ENCODE measurements around the gene ASCC2.

DNA sequence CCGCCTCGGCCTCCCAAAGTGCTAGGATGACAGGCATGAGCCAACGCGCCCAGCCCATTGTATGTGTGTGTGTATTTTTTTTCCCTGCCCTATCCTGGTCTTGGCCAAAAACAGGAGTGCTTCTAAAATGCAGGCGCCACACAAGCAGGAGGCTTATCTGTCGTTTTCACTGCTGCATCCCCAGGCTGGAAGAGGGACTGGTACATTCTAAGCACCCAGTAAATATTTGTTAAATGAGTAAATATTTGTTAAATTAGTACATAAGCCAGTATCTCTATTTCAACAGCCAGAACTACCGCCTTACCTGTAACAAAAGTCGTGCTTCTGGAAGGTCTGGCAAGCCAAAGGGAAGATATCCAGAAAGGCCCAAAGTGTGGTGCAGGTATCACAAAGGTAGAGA, 24.9 kb downstream of the ASCC2 start:
- TF ChIP-seq CTCF (IDR thresholded peaks at IDR 0.05; ENCODE audit: low read depth, low read length, missing input control) (no peak), HNF4A (conservative IDR thresholded peaks at IDR 0.05) (peak; percentile 42 to 57)
